C4-2B (cell line): ENCODE data around the gene ATXN3.
A peak's percentile ranks its signal among the peaks of the same experiment; 100 is the strongest.

Experiments
- H3K27ac ChIP-seq: fragments of 450-650 bp; 2 replicates; pipeline ENCODE4 v1.5.1; 2017
- CTCF ChIP-seq: fragments of 450-650 bp; conservative IDR thresholded peaks from 2 replicates; pipeline ENCODE4 v1.5.1; 2017; ENCODE audit warnings: mild to moderate bottlenecking
- ZFX ChIP-seq: fragments of 450-650 bp; IDR thresholded peaks from 2 replicates; pipeline ENCODE4 v1.6.1; 2017

ATXN3 gene

GRCh38 chr14:92134456-92134855, 28.1 kb upstream of the ATXN3 start:
- no peak overlapping the region for H3K27ac ChIP-seq
- TF ChIP-seq ZFX: no peak
- TF ChIP-seq CTCF: no peak

GRCh38 chr14:92122761-92123160, 16.4 kb upstream of the ATXN3 start:
- H3K27ac ChIP-seq: peak overlapping the region; percentile 99

GRCh38 chr14:92122351-92122677, 15.9 kb upstream of the ATXN3 start:
- peak overlapping the region; percentile 99 for H3K27ac ChIP-seq
- TF ChIP-seq CTCF: no peak
- peak; percentile 5; the same call in 1 of the 2 replicates for TF ChIP-seq ZFX

More at GRCh38 chr14:92122761-92123160, 16.4 kb upstream of the ATXN3 start:
- no peak for TF ChIP-seq CTCF
- no peak for TF ChIP-seq ZFX

GRCh38 chr14:92121670-92122350, 15.4 kb upstream of the ATXN3 start, which contains the start of the genes CPSF2 and NDUFB1:
Gene CPSF2, plus strand, starts transcription at chr14:92121969. Its CDS starts 9,016 bp downstream, at chr14:92130985.
Gene NDUFB1, minus strand, starts transcription at chr14:92121706. Its CDS starts 4,069 bp downstream, at chr14:92117637.
- peak within 1 kb of the TSS; percentile 99 for H3K27ac ChIP-seq
- peak; percentile 61 for TF ChIP-seq ZFX
- no peak for TF ChIP-seq CTCF

- peak overlapping the region; percentile 99 for H3K27ac ChIP-seq
- TF ChIP-seq ZFX (no peak), CTCF (no peak)
Observed at GRCh38 chr14:92121207-92121669, 14.9 kb upstream of the ATXN3 start.

- TF ChIP-seq ZFX: no peak
- TF ChIP-seq CTCF: no peak
- H3K27ac ChIP-seq: no peak overlapping the region
Observed at GRCh38 chr14:92109490-92109889, 3.1 kb upstream of the ATXN3 start.

GRCh38 chr14:92108345-92109254, 2.2 kb upstream of the ATXN3 start:
- TF ChIP-seq CTCF (no peak), ZFX (no peak)
- H3K27ac ChIP-seq: no peak overlapping the region
